Activated T-helper 1 cell treated with Interleukin-2 at 50 U/mL for 16 hours (primary cell): ENCODE measurements around the gene FIG4.
A peak's percentile ranks its signal among the peaks of the same experiment; 100 is the strongest.
"Not testable (repeated sequence)": the region's sequence is repeated elsewhere in the genome, so short reads cannot be mapped to it uniquely, and the experiment has no call there.

Experiments
- DNase-seq: peaks from one replicate; pipeline ENCODE4 v3.0.0-alpha.2; 2020; ENCODE audit warnings: low read depth

The FIG4 gene

DNA sequence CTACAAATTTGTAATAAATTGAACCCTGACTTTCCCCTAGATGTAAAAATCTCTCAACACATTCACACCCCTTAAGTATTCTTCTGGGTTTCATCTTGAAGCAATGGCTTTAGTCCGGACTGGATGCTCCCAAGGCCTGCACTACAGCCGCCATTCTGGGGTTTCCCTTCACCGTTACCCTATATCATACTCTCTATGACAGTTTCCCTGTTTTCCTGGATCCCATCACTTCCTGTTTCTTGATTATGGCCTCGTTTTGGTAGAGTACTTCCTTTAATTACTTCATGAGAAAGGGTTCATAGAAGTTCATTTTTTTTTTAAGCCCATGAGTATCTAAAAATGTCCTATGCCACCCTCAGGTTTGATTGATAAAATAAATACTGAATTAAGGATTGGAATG is 11.7 kb downstream of the FIG4 start:
- no peak for DNase-seq

GRCh38 chr6:109705258-109705657 is 14.2 kb downstream of the FIG4 start:
- DNase-seq: peak; percentile 43

DNA sequence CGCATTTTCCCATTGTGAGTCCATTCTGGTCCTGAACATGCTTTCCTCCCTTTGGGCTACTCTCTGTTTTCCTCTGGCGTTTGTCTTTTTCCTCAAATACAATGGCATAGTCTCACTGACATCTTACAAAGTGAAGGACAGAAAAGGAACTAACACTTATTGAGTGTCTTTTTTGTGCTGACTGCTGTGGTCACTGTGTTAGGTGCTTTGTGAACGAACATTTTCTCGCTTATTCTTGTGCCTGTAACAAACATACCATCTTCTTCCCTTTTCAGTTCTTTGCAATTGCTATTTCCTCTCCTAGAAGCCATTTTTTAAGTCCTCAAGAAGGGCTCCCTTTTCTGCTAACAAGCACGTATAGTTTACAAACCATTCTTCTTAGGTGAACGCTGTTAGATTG is 15.4 kb downstream of the FIG4 start:
- no peak for DNase-seq

- not testable (repeated sequence) for DNase-seq
Observed at GRCh38 chr6:109708099-109708498, 17.0 kb downstream of the FIG4 start.

GRCh38 chr6:109713097-109713496 is 22.0 kb downstream of the FIG4 start:
- DNase-seq: no peak

DNA sequence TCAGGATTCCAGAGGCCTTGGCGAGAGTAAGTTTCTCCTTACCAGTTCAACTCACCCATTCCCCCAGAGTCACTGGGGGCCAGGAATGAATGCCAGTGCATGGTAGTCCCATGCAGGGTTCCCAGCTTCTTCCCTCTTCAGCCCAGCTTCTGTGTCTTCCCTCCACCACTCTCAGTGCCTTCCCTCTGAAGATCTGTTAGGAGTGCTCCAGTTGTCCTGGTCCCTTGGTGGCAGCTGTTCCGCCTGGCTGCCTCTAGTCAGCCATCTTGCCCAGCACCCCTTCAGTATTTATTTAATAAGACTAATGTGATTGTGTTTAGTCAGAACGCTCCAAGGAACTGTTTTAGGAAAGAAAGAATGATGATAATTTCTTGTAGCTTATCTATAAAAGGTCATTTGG is 23.1 kb downstream of the FIG4 start:
- no peak for DNase-seq

DNA sequence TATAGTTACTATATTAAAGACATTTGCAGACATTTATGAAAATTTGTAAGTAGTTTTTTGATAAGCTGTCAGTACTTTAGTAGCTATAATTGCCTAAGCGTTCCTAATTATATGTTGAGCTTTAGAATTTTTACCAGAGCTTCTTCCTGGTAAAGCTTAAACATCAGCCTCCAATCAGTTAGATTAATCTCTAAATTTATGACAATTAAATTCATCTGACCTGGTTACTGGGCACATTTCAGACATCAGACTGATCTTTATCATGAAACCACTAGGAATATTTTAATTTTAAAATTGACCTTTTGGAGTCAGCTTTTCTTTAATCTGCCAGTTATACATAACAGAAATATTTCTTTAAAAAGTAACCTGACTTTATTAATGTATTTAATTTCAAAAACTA is 23.5 kb downstream of the FIG4 start:
- DNase-seq: no peak

GRCh38 chr6:109715616-109716015 is 24.5 kb downstream of the FIG4 start:
- DNase-seq: no peak

GRCh38 chr6:109717971-109718370 is 26.9 kb downstream of the FIG4 start:
- DNase-seq: no peak

GRCh38 chr6:109718991-109719390 is 27.9 kb downstream of the FIG4 start:
- DNase-seq: no peak

DNA sequence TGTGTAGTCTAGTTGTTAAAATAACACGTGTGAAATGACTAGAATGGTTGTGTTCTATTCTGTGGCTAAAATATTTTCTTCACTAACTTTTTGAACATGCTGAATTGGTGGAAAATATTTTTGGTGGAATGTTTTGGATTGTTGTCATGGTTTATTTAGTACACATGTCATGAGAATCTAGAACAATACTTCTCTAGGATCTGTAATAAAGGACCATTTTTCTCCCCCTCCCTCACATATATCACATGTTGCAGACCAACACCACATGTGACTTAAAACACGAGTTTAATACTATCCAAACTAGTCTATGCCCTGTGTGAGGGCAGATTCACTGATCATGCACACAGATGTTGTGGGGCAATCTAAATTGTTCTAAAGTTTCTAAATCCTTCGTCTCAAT is 29.2 kb downstream of the FIG4 start:
- no peak for DNase-seq

DNA sequence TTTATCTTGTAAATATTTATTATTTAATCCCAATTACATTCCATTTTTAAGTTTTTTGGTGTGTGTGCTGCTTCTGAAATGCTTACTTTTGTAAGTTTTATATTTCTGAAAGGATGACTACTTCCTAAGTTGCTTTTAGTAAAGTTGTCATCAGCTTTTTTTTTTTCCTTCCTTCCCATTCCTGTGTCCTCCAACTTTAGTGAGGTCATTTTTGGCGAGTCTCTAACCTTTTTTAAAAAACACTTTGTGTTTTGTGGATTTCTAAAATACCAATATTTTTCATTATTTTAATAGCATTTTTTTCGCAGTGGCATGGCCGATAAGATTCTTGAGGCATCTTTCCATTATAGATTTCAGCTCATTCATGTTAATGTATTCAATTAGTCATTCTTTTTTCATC is 30.9 kb downstream of the FIG4 start:
- DNase-seq: no peak

- no peak for DNase-seq
Observed at GRCh38 chr6:109722564-109723254, 31.6 kb downstream of the FIG4 start.

GRCh38 chr6:109725250-109725649 is 34.2 kb downstream of the FIG4 start:
- not testable (repeated sequence) for DNase-seq

- DNase-seq: no peak
Observed at GRCh38 chr6:109736273-109737025, 45.4 kb downstream of the FIG4 start.

DNA sequence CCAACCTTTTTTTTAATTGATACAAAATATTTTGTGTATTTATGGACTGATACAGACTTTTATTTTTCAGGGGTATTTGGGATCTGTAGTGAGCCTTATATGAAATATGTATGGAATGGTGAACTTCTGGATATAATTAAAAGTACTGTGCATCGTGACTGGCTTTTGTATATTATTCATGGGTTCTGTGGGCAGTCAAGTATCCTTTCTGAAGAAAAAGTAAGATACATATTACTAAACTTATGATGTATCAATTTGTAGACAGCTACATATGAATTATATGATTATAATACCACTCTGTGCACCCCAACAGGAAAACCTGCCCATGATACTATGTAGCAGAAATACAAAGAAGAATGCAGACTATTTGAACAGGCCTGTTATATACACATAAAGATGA is 47.2 kb downstream of the FIG4 start:
- no peak for DNase-seq

DNA sequence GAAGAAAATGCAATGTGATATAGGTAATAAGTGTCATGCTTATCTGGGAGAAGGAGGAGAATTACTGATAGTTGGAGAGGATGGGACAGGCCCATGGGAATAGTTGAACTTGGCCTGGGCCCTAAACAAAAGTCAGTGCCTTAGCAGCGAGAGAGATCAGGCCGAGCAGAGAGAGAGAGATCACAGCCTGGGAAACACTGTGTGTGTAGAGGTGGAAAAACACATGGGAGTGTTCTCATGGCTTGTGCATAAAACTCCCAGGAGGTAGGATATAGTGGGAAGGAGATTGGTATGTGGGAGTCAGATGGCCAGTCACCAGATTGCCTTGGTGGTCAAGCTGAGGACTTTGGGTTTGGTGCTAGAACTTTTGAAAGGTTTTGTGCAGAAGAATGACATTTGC is 47.6 kb downstream of the FIG4 start:
- no peak for DNase-seq

DNA sequence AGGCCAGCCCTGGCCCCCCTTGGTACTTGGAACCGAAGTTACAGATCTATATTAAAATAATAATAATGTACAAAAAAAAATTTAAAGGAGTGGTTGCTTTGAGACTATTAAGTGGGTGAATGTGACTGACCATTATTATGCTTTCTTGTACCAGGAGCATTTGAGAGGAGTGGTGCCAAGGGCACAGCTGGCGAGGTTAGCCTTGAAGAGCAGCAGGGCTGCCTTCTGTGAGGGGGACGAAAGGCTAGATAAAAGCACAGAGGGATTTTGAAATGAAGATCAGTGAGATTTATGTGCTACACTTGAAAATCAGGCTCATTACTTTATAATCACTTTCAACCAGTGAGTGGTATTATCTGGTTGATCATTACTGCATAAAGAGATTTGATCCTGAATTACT is 48.6 kb downstream of the FIG4 start:
- DNase-seq: no peak

DNA sequence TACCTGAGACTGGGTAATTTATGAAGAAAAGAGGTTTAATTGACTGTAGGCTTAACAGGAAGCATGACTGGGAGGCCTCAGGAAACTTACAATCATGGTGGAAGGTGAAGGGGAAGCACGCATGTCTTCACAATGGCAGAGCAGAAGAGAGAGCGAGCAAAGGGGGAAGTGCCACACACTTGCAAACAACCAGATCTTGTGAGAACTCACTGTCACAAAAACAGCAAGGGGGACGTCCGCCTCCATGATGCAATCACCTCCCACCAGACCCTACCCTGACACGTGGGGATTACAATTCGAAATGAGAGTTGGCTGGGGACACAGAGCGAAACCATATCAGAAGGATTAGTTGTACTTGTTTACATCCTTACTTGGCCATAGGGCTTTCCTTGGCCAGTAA is 49.7 kb downstream of the FIG4 start:
- no peak for DNase-seq

- DNase-seq: no peak
Observed at GRCh38 chr6:109743739-109744138, 52.6 kb downstream of the FIG4 start.

DNA sequence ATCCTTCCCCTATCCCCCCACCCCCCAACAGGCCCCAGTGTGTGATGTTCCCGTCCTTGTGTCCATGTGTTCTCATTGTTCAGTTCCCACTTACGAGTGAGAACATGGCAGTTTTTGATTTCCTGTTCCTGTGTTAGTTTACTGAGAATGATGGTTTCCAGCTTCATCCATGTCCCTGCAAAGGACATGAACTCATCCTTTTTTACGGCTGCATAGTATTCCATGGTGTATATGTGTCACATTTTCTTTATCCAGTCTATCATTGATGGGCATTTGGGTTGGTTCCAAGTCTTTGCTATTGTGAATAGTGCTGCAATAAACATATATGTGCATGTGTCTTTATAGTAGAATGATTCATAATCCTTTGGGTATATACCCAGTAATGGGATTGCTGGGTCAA is 53.7 kb downstream of the FIG4 start:
- not testable (repeated sequence) for DNase-seq

- no peak for DNase-seq
Observed at GRCh38 chr6:109747221-109747620, 56.1 kb downstream of the FIG4 start.

DNA sequence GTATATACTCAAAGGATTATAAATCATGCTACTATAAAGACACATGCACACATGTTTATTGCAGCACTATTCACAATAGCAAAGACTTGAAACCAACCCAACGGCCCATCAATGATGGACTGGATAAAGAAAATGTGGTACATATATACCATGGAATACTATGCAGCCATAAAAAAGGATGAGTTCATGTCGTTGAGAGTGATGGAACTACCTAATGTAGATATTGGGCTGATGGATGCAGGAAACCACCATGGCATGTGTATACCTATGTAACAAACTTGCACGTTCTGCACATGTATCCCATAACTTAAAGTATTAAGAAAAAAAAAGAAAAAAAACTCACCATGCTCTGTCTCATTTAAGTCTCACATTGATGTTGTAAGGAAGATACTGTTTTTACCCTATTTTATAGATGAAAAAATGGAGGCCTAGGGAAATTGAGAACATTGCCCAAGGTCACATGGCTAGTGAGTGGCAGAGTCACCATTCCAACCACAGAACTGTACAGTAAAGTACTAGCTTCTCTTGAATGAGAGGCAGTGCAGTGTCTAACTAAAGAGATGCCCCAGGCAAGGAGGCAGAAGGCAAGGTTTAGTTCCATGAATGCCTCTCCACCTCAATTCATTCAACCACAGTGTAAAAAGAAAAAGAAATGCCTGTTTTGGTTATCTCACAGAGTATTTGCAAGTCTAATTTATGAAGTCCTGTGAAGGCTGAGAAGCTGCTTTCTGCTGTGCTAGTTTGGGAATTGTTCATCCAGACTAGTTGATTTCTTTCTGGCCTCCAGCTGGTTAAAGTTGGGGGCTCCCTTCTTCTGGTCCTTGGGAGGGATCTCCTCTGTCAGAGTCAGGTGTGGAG is 68.2 kb downstream of the FIG4 start:
- no peak for DNase-seq
